H1 (cell line): Measurements from ENCODE around the gene KSR2. TPM values are rescaled to one million over a fixed set of nuclear protein-coding genes. Genes with fewer than 3 reads are reported as not detected.

ENCODE experiments used
- POLR2AphosphoS5 ChIP-seq: IDR thresholded peaks from 2 replicates; pipeline ENCODE4 v1.6.1; 2011; ENCODE audit warnings: low read depth, low read length
- ZNF274 ChIP-seq: IDR thresholded peaks from 2 replicates; pipeline ENCODE4 v1.7.0; 2012; ENCODE audit warnings: low read length, borderline replicate concordance; ENCODE audit errors: extremely low read depth
- polyA plus RNA-seq, 7 experiments: library from polyadenylated mRNA; depleted of rRNA in 3 of 7; stranded (reverse) in 5 of 7; unstranded in 2 of 7; fragments of >200 nt in 5 of 7; fragments of 200-250 nt in 2 of 7; gene quantifications; 1 replicate in 5 of 7; 2 replicates in 1 of 7; 4 replicates in 1 of 7; pipeline versions ENCODE4 v1.2.1 to v1.2.3, GENCODE V29; 2011 to 2013; ENCODE audit warnings: missing spikeins in 2 of 7, mixed read lengths in 2 of 7
- total RNA-seq: library from RNA; stranded (reverse); fragmentation: NEBNext Ultra II Directional; extraction: Animal tissue kit (Norgen Biotek cat#: 25700); gene quantifications from 2 replicates; pipeline ENCODE4 v1.2.1, GENCODE V29; 2021

The KSR2 gene
- total and polyA plus RNA-seq, 2 of the 8 experiments (the other 6 are each of a cell fraction or from before 2014, with no cell fraction given): 0.74 to 2.2 TPM

GRCh38 chr12:117830471-117830870, 138.3 kb downstream of the KSR2 start (continued):
- TF ChIP-seq ZNF274: no peak
- no peak for TF ChIP-seq POLR2AphosphoS5
